NOMO-1 treated with DMSO at 0.1 percent for 48 hours (cell line): ENCODE results near the gene SCLT1.

Experiments
- DNase-seq: peaks from one replicate; lab custom pipeline; 2025; ENCODE audit not compliant: unreplicated experiment; lab: John Stamatoyannopoulos, UW

The SCLT1 gene

DNA sequence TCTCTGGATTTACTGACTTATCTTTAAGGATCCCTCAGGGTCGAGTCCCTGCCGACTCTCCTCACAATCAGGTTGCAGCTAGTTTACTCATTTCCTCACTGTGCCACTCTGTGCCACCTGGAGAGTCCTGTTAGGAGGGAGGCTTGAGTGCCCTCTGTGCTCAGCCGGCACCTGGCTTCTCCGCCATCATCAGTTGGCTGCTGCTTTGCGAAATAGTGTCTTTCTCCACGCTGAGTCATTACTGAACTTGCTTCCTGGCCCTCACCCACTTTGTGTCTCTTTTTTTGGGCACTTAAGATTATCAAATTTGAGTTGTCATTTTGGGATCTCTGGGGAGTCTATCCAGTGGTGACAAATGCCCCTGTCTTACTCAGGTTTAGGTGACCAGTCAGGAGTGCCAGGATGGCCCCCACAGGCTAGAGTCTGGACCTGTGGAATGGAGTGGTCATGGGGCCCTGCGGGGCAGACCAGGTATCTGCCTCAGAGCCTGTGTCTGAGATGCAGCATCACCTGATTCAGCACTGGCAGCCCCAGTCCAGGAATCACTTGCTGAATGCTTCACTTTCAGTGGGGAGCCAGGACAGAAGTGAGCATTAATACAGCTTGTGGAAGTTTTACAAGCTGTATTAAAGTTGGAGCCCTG lies 246.1 kb downstream of the SCLT1 start:
- peak; percentile 66 for DNase-seq

DNA sequence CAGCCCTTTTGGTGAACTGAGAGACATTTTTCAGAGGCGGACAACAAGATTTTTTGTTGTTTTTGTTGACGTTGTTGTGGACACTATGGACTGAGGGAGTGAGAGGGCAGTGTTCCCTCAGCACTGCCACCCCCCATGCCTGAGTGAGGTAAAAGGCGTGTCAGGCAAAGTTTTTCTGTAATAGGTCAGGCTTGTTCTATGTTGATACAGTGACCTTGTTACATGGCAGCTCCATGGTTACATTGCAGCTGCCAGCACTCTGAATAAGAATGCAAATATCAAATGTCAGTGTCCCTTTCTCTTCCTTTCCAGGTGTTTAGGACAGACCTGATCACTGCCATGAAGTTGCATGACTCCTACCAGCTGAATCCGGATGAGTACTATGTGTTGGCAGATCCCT lies 247.3 kb downstream of the SCLT1 start:
- no peak for DNase-seq

DNA sequence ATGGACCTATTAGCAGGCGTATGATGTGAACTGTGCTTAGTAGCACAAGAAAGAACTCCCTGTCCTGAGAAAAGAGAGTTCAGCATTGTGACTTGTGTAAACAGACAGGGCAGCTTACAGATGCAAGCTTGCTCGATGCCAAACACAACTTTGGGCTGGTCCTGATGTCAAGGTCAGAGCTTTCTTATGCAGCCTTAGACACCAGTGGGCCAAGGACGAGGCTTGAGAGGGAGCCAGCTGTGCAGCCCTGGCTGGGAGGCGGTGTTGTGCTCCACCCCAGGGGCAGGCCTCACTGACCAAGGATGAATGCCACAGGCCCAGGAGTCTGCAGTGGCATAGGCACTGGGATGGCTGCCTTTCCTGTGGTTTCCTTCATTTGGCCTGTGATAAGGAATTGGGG lies 248.4 kb downstream of the SCLT1 start:
- no peak for DNase-seq

DNA sequence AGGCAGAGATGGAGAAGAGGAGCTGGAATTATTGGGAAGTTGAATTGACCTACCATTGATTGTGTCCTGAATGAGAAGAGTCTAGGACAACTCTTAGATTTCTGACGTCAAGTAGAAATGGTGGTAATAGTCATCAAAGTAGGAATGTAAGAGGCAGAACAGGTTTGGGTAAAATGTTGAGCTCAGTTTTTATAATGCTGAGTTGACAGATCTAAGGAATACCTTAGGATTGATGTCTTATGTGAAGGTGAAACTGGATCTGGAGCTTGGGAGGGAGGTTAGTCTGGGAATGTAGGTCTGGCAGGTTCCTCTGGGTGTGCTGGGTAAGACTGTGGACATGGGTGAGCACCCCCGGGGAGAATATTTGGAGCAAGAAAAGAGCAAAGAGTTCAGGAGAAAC lies 251.9 kb downstream of the SCLT1 start:
- no peak for DNase-seq

DNA sequence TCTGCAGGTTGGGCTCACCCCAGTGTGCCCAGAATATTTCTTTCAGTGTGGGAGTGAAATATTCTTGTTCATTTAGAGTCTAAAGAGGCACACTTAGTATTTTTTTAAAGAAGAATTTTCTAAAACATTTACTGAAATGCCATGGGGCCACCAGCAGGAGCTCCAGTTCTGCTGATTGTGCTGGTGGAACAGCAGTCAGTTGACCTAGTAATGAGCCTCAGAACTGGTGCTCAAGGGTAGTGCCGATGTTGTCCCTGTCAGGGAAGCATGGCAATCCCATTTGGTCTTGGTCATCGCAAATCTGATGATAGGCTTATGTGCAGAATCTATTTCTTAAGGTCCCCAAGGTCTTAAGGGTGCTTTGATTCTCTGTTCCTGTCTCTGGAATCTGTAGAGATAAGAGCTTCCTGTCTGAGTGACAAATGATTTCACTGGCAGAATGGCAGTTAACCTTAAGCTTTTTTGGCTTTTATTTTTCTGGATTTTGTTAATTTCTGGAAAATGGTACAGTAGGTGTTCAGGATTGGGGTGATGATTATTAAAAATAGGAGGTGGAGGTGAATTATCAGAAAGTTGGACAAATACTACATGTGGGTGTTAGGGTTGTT lies 252.5 kb downstream of the SCLT1 start:
- no peak for DNase-seq

DNA sequence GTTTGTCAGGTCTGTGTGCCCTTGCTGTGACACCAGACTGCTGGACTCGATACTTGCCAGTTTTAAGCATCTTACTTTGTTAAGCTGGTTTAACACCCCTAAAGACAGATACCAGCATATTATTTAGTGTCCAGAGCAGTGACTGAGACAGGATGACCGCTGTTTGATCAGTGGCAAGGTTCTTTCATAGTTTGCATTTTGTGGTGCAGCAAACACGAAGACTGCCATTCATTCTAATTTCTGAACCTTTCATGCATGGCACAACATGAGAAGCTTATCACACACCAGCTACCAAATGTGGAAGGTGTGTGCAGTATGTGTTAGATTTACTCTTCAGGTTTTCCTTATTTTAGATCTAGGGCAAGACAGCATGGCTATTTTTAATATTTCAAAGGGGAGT lies 255.7 kb downstream of the SCLT1 start:
- no peak for DNase-seq

DNA sequence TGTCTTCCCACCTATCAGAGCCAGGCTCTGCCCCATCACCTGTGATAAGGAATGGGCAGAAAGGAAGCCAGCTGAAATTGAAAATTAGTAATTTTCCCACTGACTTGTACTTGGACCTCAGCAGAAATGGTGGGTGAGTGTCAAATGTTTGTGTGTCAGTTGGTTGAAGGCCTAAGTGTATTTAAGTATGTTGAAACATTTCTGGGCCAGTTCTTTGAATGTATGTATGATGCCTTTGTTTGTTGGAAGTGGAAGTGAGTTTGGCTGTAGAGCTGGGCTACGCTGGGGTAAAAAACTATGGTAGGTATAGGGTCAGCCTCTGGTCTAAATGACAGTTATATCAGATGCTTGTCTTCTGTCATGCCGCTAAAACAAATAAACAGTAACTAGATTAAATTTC lies 256.1 kb downstream of the SCLT1 start:
- DNase-seq, result no peak

DNA sequence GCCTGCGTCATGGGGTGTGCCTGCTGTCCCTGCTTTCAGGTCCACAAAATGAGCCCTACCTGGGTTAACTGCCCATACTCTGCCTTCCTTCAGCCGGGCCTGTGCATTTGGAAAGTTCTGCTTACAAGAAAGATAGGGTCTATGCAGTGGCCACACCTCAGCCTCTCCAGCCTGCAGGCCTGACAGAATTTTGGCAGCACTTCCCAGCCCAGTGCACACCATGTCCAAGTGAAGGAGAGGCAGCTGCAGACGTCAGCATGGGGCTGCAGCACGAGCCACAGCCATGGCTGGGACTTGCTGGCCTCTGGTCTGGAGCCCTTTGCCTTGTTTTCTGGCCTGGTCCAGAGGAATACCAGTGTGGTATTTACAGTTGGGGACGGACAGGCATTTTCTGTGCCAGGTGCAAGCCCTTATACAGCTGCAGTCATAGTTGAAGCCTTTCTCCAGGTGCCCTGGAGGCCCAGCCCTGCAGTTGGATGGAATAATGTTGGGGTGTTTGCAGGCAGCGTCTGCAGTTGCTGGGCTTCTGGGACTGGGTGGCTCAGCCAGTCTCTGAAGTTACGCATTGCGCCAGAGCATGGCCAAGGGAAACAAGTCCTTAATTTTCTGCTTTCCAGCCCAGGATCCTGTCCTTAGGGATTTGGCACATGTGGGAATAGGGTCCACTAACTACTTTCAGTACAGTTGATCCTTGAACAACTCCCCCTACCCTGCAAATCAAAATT lies 257.7 kb downstream of the SCLT1 start:
- no peak for DNase-seq
